HG02588 (cell line): ENCODE measurements around the gene TSPAN17.
"Not testable (repeated sequence)": the region's sequence is repeated elsewhere in the genome, so short reads cannot be mapped to it uniquely, and the experiment has no call there.

Source experiments
- ATAC-seq: cut with Tn5 transposase; IDR thresholded peaks from one replicate; pipeline ENCODE4 v1.9.1; 2021; ENCODE audit warnings: mild to moderate bottlenecking, moderate library complexity; ENCODE audit not compliant: unreplicated experiment

The TSPAN17 gene

DNA sequence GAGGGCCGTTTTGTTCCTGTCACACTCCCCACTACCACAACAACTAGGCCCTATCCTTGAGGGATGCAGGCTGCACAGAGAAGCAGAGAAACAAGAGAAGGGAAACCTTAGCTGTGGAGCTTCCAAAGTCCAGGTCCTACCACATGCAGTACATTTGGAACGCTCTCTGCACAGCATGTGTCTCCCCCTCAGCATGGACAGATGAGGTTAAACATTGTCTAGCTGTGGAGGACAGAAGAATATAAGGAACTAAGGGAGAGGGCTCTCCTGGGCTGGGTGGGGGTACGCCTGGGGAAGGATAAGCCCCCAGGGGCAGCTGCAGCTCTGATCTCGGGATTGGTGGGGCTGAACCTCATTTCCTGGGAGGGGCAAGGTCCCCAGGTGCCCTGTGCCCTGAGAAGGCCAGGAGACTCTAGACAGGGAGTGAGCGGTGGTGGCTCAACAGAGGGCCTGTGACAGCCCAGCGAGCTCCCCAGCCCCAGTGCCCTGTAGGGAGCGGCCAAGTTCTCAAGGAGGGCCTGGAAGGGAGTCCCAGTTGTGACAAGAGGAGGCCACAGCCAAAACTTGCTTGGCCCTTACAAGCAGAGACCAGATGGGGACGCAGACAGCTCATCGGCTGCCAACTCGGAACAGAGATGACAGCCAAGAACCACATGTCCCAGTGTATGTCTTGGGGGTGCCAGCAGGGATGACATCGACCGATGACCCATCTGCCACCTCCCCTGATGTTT is 30.1 kb downstream of the TSPAN17 start:
- ATAC-seq: no peak

- ATAC-seq: no peak
These were observed 31.3 kb downstream of the TSPAN17 start for GRCh38 chr5:176678584-176678983.

DNA sequence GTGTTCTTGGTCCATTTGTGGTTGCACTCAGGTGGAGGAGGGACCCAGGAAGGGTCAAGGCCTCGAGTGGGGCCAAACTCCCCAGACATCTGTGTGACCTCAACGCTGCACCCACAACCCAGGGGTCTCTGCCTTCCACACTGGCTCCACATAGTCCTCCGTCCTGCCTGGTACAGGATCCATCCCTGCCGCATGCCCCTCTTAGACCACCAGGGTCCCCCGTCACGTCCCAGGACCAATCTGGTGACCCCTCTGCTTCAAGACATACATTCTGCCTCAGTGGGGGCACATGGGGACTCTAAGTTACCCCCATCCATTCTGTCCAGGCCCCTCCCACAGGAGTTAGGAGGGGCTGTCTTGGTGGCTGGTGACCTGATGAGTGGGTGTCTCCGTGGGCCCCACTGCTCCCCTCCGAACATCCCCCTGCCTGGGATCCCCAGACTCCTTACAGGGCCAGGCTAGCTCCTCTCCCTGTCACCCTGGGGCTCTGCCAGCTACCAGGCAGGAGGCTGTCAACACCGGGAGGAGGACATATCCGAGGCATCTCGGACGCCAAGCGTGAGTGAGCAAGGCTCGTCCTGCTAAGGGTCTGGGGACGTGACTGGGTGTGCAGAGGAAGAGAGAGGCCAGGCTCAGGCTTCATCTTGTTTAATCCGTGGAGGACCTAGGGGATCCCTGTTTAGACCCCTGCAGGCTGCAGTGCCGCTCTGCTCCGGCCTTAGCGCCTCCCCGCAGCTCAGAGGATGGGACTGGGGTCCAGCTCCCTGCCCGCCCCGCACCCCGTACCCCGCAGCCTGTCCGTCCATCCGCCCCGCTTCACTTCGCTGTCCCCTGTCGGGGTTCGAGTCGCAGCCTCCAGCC is 32.3 kb downstream of the TSPAN17 start:
- no peak for ATAC-seq

GRCh38 chr5:176680226-176680563 is 32.9 kb downstream of the TSPAN17 start:
- ATAC-seq: no peak

DNA sequence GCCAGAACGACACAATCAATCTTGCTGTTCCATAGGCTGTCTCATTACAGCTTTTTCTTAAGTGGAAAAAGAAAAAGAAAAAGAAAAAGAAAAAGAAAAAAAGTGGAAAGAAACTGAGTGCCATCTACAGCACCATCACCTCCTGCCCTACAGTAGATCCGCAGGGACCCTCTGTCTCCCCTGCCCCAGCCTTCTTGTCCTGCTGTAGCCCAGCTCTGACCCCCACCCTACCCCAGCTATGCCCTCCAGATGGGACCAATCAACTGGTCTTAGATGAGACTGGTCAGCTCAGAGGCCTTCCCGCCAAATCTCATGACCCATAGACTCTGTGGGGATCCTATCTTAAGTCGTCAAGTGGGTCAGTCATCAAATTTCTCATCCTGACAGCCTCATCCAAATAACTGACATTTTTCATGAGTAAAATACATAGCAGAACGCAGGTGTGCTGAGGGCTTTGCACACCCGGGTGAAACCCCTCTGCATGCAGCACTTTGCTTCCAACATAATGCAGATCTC is 34.8 kb downstream of the TSPAN17 start:
- no peak for ATAC-seq

DNA sequence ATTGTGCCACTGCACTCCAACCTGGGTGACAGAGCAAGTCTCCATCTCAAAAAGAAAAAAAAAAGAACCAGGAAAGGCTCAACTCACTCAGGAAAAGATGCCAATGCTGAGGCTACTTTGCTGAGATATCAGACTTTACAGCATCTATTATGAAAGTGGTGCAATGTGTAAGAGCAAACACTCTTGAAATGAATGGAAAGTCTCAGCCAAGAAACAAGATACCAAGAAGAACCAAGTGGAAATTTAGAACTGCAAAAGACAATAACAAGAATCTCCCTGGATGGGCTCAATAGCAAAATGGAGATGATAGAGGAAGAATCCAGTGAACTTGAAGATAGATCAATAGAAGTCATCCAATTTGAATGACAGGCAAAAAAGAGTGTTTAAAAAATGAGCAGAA is 37.7 kb downstream of the TSPAN17 start:
- ATAC-seq: no peak

GRCh38 chr5:176687247-176687646 is 40.0 kb downstream of the TSPAN17 start:
- ATAC-seq: no peak

DNA sequence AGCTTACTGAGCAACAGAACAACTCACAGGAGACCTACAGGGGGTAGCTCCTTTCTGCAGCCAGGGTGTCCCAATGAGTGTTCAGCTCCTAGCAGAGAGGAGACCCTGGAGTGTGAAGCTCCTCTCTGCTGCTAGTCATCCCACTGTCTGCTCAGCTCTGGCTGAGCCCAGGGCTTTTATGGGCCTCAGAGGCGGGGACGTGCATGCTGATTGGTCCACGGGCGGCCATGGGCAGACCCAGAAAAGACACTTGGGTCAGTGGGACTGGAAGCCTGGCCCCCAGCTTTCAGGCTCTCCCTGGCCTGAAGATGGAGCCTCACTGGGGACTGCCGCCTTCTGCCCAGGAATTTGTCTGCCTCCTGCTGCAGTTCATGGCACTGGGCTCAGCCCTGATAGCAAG is 40.6 kb downstream of the TSPAN17 start:
- no peak for ATAC-seq

DNA sequence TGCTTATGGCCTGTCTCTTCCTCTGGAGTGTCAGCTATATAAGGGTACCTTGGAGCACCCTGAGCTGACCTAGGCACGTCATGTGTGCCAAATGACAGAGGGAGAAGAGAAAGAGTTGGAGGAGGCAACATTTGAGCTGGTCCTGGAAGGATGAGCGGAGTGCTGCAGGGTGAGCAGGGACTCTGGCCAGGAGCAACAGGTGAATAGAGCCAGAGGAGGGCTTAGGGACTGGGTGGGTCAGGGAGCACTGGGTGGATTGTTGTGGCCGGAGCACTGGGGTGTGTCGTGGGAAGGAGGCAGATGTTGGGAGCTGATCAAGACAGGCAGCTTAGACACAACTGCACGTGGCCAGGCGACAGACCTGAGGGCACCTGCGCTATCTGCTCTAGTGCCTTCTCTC is 43.6 kb downstream of the TSPAN17 start:
- no peak for ATAC-seq

DNA sequence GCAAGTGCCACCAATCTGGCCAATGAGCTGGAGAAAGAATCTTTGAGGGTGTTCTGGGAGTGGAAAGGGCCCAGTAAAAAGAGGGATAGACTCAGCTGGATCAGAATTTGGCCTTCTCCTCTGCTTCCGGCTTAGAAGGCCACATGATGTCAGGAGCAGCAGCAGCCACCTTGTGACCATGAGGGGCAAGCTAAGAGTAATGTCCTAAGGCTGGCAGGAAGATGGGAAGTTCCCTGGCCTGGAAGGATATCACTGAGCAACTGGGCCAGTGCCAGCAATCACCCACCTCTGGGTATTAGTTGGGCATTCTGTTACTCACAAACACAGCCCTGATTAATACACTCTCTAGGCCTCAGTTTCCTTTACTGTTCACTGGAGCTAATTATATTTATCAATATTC is 44.2 kb downstream of the TSPAN17 start:
- no peak for ATAC-seq

DNA sequence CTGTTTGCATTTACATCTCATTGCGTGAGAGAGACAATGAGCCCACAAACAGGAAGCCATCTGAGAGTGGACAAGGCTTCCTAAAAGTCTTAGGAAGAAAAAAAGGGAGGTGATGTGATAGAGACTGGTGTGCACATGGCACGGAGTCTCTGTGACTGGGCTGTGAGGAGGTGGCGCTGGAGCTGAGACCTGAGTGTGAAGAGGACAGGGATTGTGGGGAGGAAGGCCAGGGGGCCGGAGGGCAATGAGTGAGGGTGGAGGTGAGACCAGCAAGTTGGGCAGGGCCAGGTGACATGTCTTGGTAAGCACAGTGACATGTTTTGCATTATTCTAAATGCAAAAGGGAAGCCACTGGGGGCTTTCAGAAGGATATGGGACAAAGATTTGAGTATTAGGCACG is 45.0 kb downstream of the TSPAN17 start:
- no peak for ATAC-seq

DNA sequence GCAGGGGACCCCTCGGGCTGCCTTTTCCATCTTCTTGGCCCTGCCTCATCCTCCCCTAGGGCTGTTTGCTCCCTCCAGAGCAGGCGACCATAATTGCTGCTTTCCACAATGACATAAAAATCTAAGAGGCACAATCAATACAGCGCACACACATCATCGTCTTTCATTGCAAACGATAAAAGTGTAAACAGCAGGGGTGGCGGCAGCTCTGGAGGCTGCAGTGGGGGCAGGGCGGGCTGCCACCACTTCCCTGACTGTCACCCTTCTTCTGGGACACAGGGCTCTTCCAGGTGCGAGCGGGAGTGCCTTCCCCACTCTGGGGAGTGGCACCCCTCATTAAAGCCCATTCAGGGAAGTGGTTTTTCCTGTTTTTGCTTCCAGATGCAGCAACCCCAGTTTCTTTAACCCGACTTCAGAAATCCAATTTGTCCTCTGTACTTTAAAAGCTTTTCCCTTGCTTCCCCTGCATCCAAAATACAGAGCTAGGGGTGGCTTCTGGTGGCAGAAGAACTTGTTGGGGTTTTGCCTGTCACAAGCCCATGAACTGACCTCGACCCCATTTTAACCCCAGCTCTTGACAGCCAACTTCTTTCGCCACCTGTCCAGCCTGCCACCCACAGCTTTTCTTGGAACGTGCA is 45.7 kb downstream of the TSPAN17 start:
- ATAC-seq: no peak

DNA sequence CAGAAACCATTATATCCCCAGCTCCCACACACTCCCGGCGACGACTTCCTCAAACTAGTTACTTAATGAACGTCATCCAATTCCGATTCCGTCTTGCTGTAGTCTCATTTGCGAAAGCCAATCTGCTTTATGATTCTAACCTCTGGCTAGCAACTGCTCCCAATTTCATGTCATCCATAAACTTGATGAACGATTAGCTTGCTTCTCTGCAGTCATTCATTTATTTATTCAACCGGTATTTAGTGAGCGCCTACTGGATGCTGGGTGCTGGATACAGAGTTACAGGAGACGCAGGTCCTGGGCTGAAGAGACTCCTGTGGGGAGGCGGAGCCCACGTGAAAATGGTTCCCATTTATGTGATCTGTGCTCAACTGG is 46.2 kb downstream of the TSPAN17 start:
- no peak for ATAC-seq

- no peak for ATAC-seq
These were observed 46.9 kb downstream of the TSPAN17 start for GRCh38 chr5:176694146-176694545.

DNA sequence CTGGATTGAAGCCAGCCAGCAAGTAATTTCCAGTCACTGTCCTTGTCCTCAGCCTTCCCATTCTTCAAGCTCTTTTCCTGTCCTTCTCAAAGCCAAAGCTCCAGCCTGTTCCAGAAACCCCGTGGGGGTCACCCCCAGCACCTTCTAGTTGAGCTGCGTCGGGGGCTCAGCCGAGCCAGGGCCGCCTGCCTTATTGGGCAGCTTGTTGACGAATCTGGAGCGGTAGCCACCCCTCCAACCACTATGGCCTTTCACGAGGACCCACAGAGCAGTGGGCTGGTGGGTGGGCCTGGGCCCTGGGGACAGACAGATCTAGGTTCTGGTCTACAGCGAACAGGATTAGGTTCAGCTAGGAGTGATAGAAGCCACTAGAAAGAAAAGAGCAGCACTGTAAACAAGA is 47.3 kb downstream of the TSPAN17 start:
- no peak for ATAC-seq

DNA sequence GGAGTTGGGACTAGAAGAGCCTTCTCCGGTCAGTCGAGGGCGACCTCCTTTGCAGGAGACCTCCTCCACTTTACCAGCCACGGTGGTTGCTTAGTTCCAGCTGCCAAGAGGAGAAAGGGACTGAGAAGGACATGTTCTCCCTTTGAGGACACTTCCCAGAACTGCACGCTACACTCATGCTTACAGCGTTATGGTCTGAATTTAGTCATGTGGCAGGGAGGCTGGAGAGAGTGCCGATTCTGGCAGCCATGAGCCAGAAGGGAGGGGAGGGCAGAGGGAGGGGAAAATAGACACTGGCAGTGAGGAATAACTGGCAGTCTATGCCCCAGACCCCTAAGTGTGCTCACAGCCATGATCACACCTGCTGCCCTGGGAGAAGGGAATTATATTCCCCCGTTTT is 47.8 kb downstream of the TSPAN17 start:
- ATAC-seq: no peak

- no peak for ATAC-seq
These were observed 50.1 kb downstream of the TSPAN17 start for GRCh38 chr5:176697267-176697933.

DNA sequence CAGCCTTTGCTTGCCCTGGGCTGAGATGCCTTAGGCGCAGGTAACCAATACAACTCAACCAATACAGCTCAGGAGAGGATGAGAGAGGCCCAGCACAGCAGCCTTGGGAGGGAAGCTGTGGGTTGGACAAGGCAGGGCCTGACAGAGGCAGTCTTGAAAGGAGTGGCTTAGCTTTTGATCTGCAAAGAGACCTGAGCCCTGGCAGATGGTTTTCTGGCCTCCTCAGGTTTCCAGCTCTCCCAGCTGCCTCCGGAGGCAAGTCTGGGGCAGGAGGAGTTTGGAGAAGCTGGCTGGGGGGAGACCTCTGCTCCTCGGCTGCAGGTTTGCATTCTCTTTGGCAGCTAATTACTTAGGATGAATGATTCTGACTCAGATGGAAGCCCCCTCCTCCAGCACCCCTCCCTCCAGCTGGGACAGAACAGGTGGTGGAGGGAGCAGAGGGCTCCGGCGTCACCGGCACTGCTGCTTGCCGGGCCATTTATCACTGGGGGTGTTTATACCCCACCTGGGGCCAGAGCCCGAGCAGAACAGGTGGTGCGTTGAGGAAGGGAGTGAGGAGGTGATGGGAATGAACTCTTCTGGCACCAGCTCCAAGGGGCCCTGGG is 50.8 kb downstream of the TSPAN17 start:
- ATAC-seq: no peak

- not testable (repeated sequence) for ATAC-seq
These were observed 52.2 kb downstream of the TSPAN17 start for GRCh38 chr5:176699446-176699845.

DNA sequence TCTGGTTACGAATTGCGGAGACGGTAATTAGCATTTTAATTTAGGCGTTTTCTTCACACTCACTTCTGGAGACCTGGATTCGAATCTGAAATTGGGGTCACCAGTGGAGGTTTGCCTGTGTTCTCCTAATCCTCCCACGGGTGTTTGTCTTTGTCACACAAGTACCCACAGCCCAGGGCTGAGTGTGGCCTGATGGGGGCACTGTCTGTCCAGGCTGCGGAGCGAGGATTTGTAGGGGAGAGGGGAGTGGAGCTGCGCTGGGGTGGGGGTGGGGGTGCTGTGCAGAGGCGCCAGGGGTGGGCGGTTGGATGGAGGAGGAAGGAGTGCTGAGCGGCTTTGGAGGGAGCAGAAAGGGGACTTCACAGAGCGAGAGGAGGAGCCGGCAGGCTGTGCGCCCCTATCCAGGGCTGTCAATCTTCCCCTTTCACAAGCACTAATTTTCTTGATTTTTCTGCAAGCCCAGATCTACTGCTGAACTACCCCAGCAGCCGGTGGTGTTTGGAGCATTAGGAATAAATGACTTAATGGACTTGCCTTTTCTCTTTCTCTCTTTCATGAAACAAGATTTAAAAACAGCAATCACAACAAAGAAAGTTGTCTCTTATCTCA is 53.1 kb downstream of the TSPAN17 start:
- ATAC-seq: no peak
